ENCODE results near the gene COMMD1.
"Not testable (repeated sequence)": the region's sequence is repeated elsewhere in the genome, so short reads cannot be mapped to it uniquely, and the experiment has no call there.

COMMD1 gene

DNA sequence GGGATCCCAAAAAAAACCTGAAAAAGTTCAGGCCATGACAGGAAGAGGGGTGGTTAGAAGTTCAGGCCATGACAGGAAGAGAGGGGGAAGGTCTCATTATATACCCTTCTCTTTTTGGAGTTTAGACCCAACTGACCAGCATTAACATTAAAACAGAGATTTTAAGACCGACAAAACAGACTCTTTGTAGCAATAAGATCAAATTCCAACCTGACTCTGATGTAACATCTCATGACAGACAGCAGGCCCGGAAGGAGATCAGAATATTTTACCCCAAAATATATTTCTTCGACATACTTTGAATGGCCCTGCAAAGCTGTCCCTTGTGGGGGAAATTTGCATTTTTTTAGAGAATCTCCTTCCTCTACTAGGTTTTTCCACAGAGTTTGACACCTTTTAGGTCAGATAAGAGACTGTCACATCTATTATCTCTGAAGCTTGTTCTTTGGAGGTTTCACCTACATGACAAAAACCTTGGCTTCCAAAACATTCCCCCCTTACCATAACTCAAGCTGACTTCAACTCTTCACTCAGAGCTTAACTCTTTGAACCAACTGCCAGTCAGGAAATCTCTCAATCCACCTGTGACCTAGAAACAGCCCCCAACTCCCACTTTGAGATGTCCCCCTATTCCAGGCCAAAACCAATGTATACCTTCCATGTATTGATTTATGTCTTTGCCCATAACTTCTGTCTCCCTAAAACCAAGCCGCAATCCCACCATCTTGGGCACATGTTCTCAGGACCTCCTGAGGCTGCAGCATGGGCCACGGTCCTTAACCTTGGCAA is 239.4 kb downstream of the COMMD1 start:
- TF ChIP-seq, protein P1, sequence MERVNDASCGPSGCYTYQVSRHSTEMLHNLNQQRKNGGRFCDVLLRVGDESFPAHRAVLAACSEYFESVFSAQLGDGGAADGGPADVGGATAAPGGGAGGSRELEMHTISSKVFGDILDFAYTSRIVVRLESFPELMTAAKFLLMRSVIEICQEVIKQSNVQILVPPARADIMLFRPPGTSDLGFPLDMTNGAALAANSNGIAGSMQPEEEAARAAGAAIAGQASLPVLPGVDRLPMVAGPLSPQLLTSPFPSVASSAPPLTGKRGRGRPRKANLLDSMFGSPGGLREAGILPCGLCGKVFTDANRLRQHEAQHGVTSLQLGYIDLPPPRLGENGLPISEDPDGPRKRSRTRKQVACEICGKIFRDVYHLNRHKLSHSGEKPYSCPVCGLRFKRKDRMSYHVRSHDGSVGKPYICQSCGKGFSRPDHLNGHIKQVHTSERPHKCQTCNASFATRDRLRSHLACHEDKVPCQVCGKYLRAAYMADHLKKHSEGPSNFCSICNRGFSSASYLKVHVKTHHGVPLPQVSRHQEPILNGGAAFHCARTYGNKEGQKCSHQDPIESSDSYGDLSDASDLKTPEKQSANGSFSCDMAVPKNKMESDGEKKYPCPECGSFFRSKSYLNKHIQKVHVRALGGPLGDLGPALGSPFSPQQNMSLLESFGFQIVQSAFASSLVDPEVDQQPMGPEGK (CRISPR knock-in tag; IDR thresholded peaks at IDR 0.05; ENCODE audit: borderline replicate concordance) = no peak
- TF ChIP-seq BACH2 (CRISPR knock-in tag; IDR thresholded peaks at IDR 0.05; ENCODE audit: borderline replicate concordance) = no peak
- no peak for TF ChIP-seq ZFP3 (CRISPR knock-in tag; IDR thresholded peaks at IDR 0.05)
- TF ChIP-seq, protein P2, sequence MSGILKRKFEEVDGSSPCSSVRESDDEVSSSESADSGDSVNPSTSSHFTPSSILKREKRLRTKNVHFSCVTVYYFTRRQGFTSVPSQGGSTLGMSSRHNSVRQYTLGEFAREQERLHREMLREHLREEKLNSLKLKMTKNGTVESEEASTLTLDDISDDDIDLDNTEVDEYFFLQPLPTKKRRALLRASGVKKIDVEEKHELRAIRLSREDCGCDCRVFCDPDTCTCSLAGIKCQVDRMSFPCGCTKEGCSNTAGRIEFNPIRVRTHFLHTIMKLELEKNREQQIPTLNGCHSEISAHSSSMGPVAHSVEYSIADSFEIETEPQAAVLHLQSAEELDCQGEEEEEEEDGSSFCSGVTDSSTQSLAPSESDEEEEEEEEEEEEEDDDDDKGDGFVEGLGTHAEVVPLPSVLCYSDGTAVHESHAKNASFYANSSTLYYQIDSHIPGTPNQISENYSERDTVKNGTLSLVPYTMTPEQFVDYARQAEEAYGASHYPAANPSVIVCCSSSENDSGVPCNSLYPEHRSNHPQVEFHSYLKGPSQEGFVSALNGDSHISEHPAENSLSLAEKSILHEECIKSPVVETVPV (CRISPR knock-in tag; IDR thresholded peaks at IDR 0.05) = no peak
- TF ChIP-seq ZNF8 (CRISPR knock-in tag; IDR thresholded peaks at IDR 0.05) = no peak
- TF ChIP-seq, protein P3, sequence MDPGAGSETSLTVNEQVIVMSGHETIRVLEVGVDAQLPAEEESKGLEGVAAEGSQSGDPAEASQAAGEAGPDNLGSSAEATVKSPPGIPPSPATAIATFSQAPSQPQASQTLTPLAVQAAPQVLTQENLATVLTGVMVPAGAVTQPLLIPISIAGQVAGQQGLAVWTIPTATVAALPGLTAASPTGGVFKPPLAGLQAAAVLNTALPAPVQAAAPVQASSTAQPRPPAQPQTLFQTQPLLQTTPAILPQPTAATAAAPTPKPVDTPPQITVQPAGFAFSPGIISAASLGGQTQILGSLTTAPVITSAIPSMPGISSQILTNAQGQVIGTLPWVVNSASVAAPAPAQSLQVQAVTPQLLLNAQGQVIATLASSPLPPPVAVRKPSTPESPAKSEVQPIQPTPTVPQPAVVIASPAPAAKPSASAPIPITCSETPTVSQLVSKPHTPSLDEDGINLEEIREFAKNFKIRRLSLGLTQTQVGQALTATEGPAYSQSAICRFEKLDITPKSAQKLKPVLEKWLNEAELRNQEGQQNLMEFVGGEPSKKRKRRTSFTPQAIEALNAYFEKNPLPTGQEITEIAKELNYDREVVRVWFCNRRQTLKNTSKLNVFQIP (CRISPR knock-in tag; IDR thresholded peaks at IDR 0.05; ENCODE audit: borderline replicate concordance, low read depth) = no peak
- TF ChIP-seq SNAI2 (CRISPR knock-in tag; IDR thresholded peaks at IDR 0.05) = no peak
- no peak for TF ChIP-seq ZNF70 (CRISPR knock-in tag; IDR thresholded peaks at IDR 0.05)
- no peak for TF ChIP-seq ZFP30 (CRISPR knock-in tag; IDR thresholded peaks at IDR 0.05)
- TF ChIP-seq GLIS3 (CRISPR knock-in tag; IDR thresholded peaks at IDR 0.05) = no peak
- no peak for TF ChIP-seq ESRRG (CRISPR knock-in tag; IDR thresholded peaks at IDR 0.05)
- TF ChIP-seq RARB (CRISPR knock-in tag; IDR thresholded peaks at IDR 0.05) = no peak
- TF ChIP-seq ZC3H10 (CRISPR knock-in tag; IDR thresholded peaks at IDR 0.05) = no peak
- TF ChIP-seq CSDC2 (CRISPR knock-in tag; IDR thresholded peaks at IDR 0.05) = no peak
- ATAC-seq = no peak

DNA sequence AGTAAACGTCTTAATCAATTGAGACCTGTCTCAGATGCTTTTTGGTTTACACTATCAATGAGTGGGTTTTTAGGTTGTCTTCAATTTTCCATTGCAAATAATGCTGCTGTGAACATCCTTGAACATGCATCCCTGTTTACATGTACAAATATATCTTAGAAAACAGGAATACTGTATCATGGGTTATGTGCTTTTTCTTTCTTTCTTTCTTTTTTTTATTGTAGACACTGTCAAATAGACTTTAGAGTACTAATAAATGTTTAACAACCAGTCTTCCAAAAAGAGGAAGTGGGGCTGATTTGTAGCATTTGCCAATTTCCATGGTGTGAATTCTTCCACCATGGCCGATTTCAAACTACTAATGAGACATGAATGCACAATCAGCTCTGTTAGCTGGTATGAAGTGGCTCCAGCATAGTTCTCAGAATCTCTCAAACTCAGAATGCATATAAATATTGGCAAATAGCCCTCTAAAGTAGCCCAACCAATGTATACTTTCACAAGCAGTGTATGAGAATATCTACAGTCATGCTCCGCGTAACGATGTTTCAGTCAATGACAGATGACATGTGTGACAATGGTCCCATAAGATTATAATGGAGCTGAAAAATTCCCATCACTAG is 240.1 kb downstream of the COMMD1 start:
- no peak for ATAC-seq
- TF ChIP-seq, protein P3 (CRISPR knock-in tag; IDR thresholded peaks at IDR 0.05; ENCODE audit: borderline replicate concordance, low read depth) = no peak
- TF ChIP-seq GLIS3 (CRISPR knock-in tag; IDR thresholded peaks at IDR 0.05) (no peak), TCF4 (CRISPR knock-in tag; IDR thresholded peaks at IDR 0.05; ENCODE audit: borderline replicate concordance) (no peak), ZNF70 (CRISPR knock-in tag; IDR thresholded peaks at IDR 0.05) (no peak), ISL1 (CRISPR knock-in tag; IDR thresholded peaks at IDR 0.05) (no peak), OSR1 (CRISPR knock-in tag; IDR thresholded peaks at IDR 0.05) (no peak), ZC3H10 (CRISPR knock-in tag; IDR thresholded peaks at IDR 0.05) (no peak), TOX (CRISPR knock-in tag; IDR thresholded peaks at IDR 0.05; ENCODE audit: borderline replicate concordance) (no peak), ZNF8 (CRISPR knock-in tag; IDR thresholded peaks at IDR 0.05) (no peak)
- TF ChIP-seq, protein P4, sequence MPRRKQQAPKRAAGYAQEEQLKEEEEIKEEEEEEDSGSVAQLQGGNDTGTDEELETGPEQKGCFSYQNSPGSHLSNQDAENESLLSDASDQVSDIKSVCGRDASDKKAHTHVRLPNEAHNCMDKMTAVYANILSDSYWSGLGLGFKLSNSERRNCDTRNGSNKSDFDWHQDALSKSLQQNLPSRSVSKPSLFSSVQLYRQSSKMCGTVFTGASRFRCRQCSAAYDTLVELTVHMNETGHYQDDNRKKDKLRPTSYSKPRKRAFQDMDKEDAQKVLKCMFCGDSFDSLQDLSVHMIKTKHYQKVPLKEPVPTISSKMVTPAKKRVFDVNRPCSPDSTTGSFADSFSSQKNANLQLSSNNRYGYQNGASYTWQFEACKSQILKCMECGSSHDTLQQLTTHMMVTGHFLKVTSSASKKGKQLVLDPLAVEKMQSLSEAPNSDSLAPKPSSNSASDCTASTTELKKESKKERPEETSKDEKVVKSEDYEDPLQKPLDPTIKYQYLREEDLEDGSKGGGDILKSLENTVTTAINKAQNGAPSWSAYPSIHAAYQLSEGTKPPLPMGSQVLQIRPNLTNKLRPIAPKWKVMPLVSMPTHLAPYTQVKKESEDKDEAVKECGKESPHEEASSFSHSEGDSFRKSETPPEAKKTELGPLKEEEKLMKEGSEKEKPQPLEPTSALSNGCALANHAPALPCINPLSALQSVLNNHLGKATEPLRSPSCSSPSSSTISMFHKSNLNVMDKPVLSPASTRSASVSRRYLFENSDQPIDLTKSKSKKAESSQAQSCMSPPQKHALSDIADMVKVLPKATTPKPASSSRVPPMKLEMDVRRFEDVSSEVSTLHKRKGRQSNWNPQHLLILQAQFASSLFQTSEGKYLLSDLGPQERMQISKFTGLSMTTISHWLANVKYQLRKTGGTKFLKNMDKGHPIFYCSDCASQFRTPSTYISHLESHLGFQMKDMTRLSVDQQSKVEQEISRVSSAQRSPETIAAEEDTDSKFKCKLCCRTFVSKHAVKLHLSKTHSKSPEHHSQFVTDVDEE (CRISPR knock-in tag; IDR thresholded peaks at IDR 0.05) = no peak
- TF ChIP-seq, protein P1 (CRISPR knock-in tag; IDR thresholded peaks at IDR 0.05; ENCODE audit: borderline replicate concordance) = no peak
- TF ChIP-seq, protein P5, sequence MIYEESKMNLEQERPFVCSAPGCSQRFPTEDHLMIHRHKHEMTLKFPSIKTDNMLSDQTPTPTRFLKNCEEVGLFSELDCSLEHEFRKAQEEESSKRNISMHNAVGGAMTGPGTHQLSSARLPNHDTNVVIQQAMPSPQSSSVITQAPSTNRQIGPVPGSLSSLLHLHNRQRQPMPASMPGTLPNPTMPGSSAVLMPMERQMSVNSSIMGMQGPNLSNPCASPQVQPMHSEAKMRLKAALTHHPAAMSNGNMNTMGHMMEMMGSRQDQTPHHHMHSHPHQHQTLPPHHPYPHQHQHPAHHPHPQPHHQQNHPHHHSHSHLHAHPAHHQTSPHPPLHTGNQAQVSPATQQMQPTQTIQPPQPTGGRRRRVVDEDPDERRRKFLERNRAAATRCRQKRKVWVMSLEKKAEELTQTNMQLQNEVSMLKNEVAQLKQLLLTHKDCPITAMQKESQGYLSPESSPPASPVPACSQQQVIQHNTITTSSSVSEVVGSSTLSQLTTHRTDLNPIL (CRISPR knock-in tag; IDR thresholded peaks at IDR 0.05; ENCODE audit: low read depth) = no peak

DNA sequence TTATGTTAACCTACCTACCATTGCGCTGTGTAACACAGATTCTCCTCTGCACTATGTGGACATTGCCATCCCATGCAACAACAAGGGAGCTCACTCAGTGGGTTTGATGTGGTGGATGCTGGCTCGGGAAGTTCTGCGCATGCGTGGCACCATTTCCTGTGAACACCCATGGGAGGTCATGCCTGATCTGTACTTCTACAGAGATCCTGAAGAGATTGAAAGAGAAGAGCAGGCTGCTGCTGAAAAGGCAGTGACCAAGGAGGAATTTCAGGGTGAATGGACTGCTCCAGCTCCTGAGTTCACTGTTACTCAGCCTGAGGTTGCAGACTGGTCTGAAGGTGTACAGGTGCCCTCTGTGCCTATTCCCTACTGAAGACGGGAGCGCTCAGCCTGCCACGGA is 241.3 kb downstream of the COMMD1 start:
- not testable (repeated sequence) for ATAC-seq

Data from SK-N-SH treated with all-trans-retinoic acid at 6 μM for 48 hours (cell line).